GM12891 (cell line): ENCODE data around the gene AMFR.

ENCODE experiments used
- POLR2A ChIP-seq: IDR thresholded peaks from 2 replicates; pipeline ENCODE4 v1.6.1; 2011; ENCODE audit warnings: low read depth, low read length, control low read depth
- POLR2AphosphoS5 ChIP-seq: IDR thresholded peaks from 2 replicates; pipeline ENCODE4 v1.6.1; 2011; ENCODE audit warnings: low read depth, low read length, control low read depth

DNA sequence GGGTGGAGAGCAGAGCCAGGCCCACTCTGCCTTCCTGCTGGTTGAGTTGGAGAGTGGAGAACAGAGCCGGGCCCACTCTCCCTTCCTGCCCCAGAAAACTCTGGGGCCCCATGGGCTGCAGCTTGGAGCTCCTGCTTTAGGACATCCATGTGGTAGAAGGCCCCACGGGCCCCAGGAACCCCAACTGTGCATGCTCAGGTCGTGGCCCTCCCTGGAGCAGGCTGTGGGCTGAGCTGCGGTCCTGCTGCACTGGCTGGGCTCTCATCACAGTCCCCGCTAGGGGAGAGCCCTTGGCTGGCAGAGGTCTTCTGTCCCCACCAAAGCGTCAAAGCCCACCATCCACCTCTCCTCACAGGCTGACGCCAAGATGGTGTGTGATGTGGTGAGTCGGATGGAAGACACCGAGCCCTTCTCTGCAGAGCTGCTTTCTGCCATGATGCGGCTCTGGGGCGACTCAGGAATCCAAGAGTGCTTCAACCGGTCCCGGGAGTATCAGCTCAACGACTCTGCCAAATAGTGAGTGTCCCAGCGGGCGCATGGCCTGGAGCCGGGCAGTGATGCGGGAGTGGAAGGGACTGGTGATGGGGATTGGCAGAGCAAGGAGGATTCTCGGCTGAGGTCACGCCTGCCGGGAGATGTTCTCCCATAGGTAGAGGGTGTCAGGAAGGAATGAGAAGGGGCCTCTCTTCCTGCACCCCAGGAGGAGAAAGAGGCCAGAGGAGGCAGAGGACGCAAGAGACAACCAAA is 96.9 kb downstream of the AMFR start:
- TF ChIP-seq POLR2A: no peak
- no peak for TF ChIP-seq POLR2AphosphoS5
